HEK293T (cell line): ENCODE data around the gene HSP90AB1.

Source experiments
- BHLHE40 ChIP-seq: fragments of 450-650 bp; IDR thresholded peaks from 2 replicates; pipeline ENCODE4 v1.6.1; 2016; ENCODE audit warnings: mild to moderate bottlenecking, moderate library complexity, borderline replicate concordance
- ELF4 ChIP-seq: fragments of 450-650 bp; IDR thresholded peaks from 2 replicates; pipeline ENCODE4 v1.6.1; 2017; ENCODE audit warnings: antibody characterized with exemption
- FOXK2 ChIP-seq: fragments of 450-650 bp; IDR thresholded peaks from 2 replicates; pipeline ENCODE4 v1.6.1; 2016; ENCODE audit warnings: mild to moderate bottlenecking
- FOXM1 ChIP-seq: fragments of 450-650 bp; IDR thresholded peaks from 2 replicates; pipeline ENCODE4 v1.6.1; 2017; ENCODE audit warnings: mild to moderate bottlenecking, borderline replicate concordance
- HDGF ChIP-seq: fragments of 450-650 bp; IDR thresholded peaks from 2 replicates; pipeline ENCODE4 v1.6.1; 2017; ENCODE audit warnings: antibody characterized with exemption, borderline replicate concordance
- L3MBTL2 ChIP-seq: fragments of 450-650 bp; conservative IDR thresholded peaks from 2 replicates; pipeline ENCODE4 v1.6.1; 2016; ENCODE audit warnings: mild to moderate bottlenecking
- NFRKB ChIP-seq: fragments of 450-650 bp; IDR thresholded peaks from 2 replicates; pipeline ENCODE4 v1.6.1; 2016; ENCODE audit warnings: mild to moderate bottlenecking, moderate library complexity
- PKNOX1 ChIP-seq: fragments of 450-650 bp; IDR thresholded peaks from 2 replicates; pipeline ENCODE4 v1.6.1; 2016
- SP1 ChIP-seq: fragments of 450-650 bp; IDR thresholded peaks from 2 replicates; pipeline ENCODE4 v1.6.1; 2017
- SUZ12 ChIP-seq: fragments of 450-650 bp; IDR thresholded peaks from 2 replicates; pipeline ENCODE4 v1.6.1; 2016; ENCODE audit warnings: mild to moderate bottlenecking
- ZNF384 ChIP-seq: fragments of 450-650 bp; IDR thresholded peaks from 2 replicates; pipeline ENCODE4 v1.6.1; 2016

- no peak for TF ChIP-seq SUZ12
- no peak for TF ChIP-seq ELF4
- no peak for TF ChIP-seq FOXM1
- TF ChIP-seq PKNOX1 = no peak
- TF ChIP-seq ZNF384 = no peak
- TF ChIP-seq L3MBTL2 = no peak
- no peak for TF ChIP-seq FOXK2
- no peak for TF ChIP-seq SP1
- no peak for TF ChIP-seq BHLHE40
- TF ChIP-seq NFRKB = no peak
- no peak for TF ChIP-seq HDGF
These were observed 39.8 kb downstream of the HSP90AB1 start for GRCh38 chr6:44286747-44287146.
